H9 (cell line): ENCODE data around the gene GALNT17. TPM values are rescaled to one million over a fixed set of nuclear protein-coding genes. Genes with fewer than 3 reads are reported as not detected.
A peak's percentile ranks its signal among the peaks of the same experiment; 100 is the strongest.

Experiments used
- DNase-seq: peaks from one replicate; pipeline ENCODE4 v3.0.0-alpha.2; 2017
- H2AFZ ChIP-seq: one replicate; pipeline ENCODE4 v1.6.1; 2013; ENCODE audit warnings: mild to moderate bottlenecking, low read length, control low read depth, moderate library complexity
- H2AK5ac ChIP-seq: 2 replicates; pipeline ENCODE4 v1.6.1; 2013; ENCODE audit warnings: low read length, control low read depth, mixed read lengths; ENCODE audit not compliant: insufficient read length
- H2BK120ac ChIP-seq: one replicate; pipeline ENCODE4 v1.6.1; 2013; ENCODE audit warnings: low read depth, mild to moderate bottlenecking, low read length, control low read depth, inconsistent platforms; ENCODE audit not compliant: poor library complexity, severe bottlenecking
- H2BK12ac ChIP-seq: 2 replicates; pipeline ENCODE4 v1.6.1; 2013; ENCODE audit warnings: low read length, control low read depth, mixed read lengths, low read depth; ENCODE audit not compliant: insufficient read length
- H2BK15ac ChIP-seq: 2 replicates; pipeline ENCODE4 v1.6.1; 2013; ENCODE audit warnings: low read depth, low read length, control low read depth
- H2BK20ac ChIP-seq: one replicate; pipeline ENCODE4 v1.6.1; 2013; ENCODE audit warnings: low read depth, mild to moderate bottlenecking, low read length, control low read depth, inconsistent platforms; ENCODE audit not compliant: poor library complexity, severe bottlenecking
- H2BK5ac ChIP-seq: 2 replicates; pipeline ENCODE4 v1.6.1; 2013; ENCODE audit warnings: low read length, control low read depth, mixed read lengths; ENCODE audit not compliant: insufficient read length
- H3K14ac ChIP-seq: 2 replicates; pipeline ENCODE4 v1.6.1; 2013; ENCODE audit warnings: low read length, control low read depth; ENCODE audit not compliant: insufficient read depth
- H3K18ac ChIP-seq: 2 replicates; pipeline ENCODE4 v1.6.1; 2013; ENCODE audit warnings: low read depth, mild to moderate bottlenecking, mixed read lengths, low read length, control low read depth; ENCODE audit not compliant: insufficient read length
- H3K23ac ChIP-seq: 2 replicates; pipeline ENCODE4 v1.6.1; 2013; ENCODE audit warnings: low read length, control low read depth, mixed read lengths, low read depth; ENCODE audit not compliant: insufficient read length
- H3K23me2 ChIP-seq: 2 replicates; pipeline ENCODE4 v1.6.1; 2013; ENCODE audit warnings: low read depth, mild to moderate bottlenecking, mixed read lengths, low read length, control low read depth; ENCODE audit not compliant: insufficient read length, poor library complexity, severe bottlenecking
- H3K27ac ChIP-seq: 2 replicates; pipeline ENCODE4 v1.5.1; 2013; ENCODE audit warnings: low read length, control low read depth, mixed read lengths, low read depth; ENCODE audit not compliant: insufficient read length
- H3K27me3 ChIP-seq: 2 replicates; pipeline ENCODE4 v1.6.1; 2013; ENCODE audit warnings: low read length, control low read depth, inconsistent platforms; ENCODE audit not compliant: insufficient read depth
- H3K4ac ChIP-seq: 2 replicates; pipeline ENCODE4 v1.6.1; 2013; ENCODE audit warnings: low read depth, mild to moderate bottlenecking, control low read depth, inconsistent platforms, low read length, moderate library complexity
- H3K4me1 ChIP-seq: 2 replicates; pipeline ENCODE4 v1.6.1; 2013; ENCODE audit warnings: low read length, control low read depth, inconsistent platforms; ENCODE audit not compliant: insufficient read depth
- H3K4me2 ChIP-seq: 2 replicates; pipeline ENCODE4 v1.6.1; 2013; ENCODE audit warnings: low read length, control low read depth, mixed read lengths; ENCODE audit not compliant: insufficient read length, insufficient read depth
- H3K56ac ChIP-seq: 2 replicates; pipeline ENCODE4 v1.6.1; 2013; ENCODE audit warnings: low read depth, mild to moderate bottlenecking, mixed read lengths, low read length, control low read depth; ENCODE audit not compliant: insufficient read length
- H3K79me1 ChIP-seq: 2 replicates; pipeline ENCODE4 v1.6.1; 2013; ENCODE audit warnings: low read depth, mild to moderate bottlenecking, moderate library complexity, low read length, control low read depth, inconsistent platforms; ENCODE audit not compliant: insufficient read depth, poor library complexity, severe bottlenecking
- H3K79me2 ChIP-seq: 2 replicates; pipeline ENCODE4 v1.6.1; 2013; ENCODE audit warnings: low read length, control low read depth, inconsistent platforms; ENCODE audit not compliant: insufficient read depth
- H3K9ac ChIP-seq: 2 replicates; pipeline ENCODE4 v1.6.1; 2013; ENCODE audit warnings: low read length, control low read depth, mixed read lengths; ENCODE audit not compliant: insufficient read length; ENCODE audit errors: extremely low read depth
- H3K9me3 ChIP-seq: one replicate; pipeline ENCODE4 v1.6.1; 2013; ENCODE audit warnings: low read depth, low read length, inconsistent platforms; ENCODE audit not compliant: control insufficient read depth
- H3T11ph ChIP-seq: one replicate; pipeline ENCODE4 v1.6.1; 2013; ENCODE audit warnings: mild to moderate bottlenecking, low read length, control low read depth, inconsistent platforms
- H4K20me1 ChIP-seq: one replicate; pipeline ENCODE4 v1.6.1; 2013; ENCODE audit not compliant: control insufficient read depth, insufficient read length, insufficient read depth
- H4K5ac ChIP-seq: 2 replicates; pipeline ENCODE4 v1.6.1; 2013; ENCODE audit warnings: low read depth, mild to moderate bottlenecking, mixed read lengths, low read length, control low read depth; ENCODE audit not compliant: insufficient read length
- H4K8ac ChIP-seq: replicated peaks from 2 replicates; pipeline ENCODE4 v1.6.1; 2013; ENCODE audit warnings: low read length, control low read depth, mixed read lengths, low read depth; ENCODE audit not compliant: insufficient read length
- H4K91ac ChIP-seq: 2 replicates; pipeline ENCODE4 v1.6.1; 2013; ENCODE audit warnings: low read depth, mild to moderate bottlenecking, moderate library complexity, mixed read lengths, low read length, control low read depth; ENCODE audit not compliant: insufficient read length
- H3K27ac Mint-ChIP-seq, 3 experiments: 2 replicates in 2 of 3; 3 replicates in 1 of 3; pipeline ENCODE4 v1.8.0; 2020 to 2021; ENCODE audit warnings: mixed read lengths in 3 of 3, mild to moderate bottlenecking in 1 of 3, moderate library complexity in 1 of 3
- H3K27me3 Mint-ChIP-seq: 2 replicates; pipeline ENCODE4 v1.8.0; 2021; ENCODE audit warnings: low read depth, mild to moderate bottlenecking, moderate library complexity, mixed read lengths
- H3K36me3 Mint-ChIP-seq, 3 experiments: 2 replicates in 2 of 3; 3 replicates in 1 of 3; pipeline ENCODE4 v1.8.0; 2020 to 2021; ENCODE audit warnings: low read depth in 3 of 3, mixed read lengths in 3 of 3; ENCODE audit not compliant: insufficient read depth in 1 of 3
- H3K4me1 Mint-ChIP-seq, 2 experiments: 2 replicates each; pipeline ENCODE4 v1.8.0; 2020; ENCODE audit warnings: mixed read lengths in 2 of 2
- H3K4me3 Mint-ChIP-seq, 2 experiments: 2 replicates in 1 of 2; 3 replicates in 1 of 2; pipeline ENCODE4 v1.8.0; 2020 to 2021; ENCODE audit warnings: mild to moderate bottlenecking in 2 of 2, mixed read lengths in 2 of 2, moderate library complexity in 1 of 2
- H3K9me3 Mint-ChIP-seq, 2 experiments: 2 replicates in 1 of 2; 3 replicates in 1 of 2; pipeline ENCODE4 v1.8.0; 2020; ENCODE audit warnings: mild to moderate bottlenecking in 2 of 2, mixed read lengths in 2 of 2, moderate library complexity in 1 of 2
- WGBS: extraction: QIAGEN DNeasy Blood & Tissue Kit; methylation state at CpG from one replicate; pipeline ENCODE4 v1.1.7; 2013; ENCODE audit warnings: missing lambda C conversion rate, low lambda C conversion rate, mixed read lengths; ENCODE audit not compliant: insufficient read length; ENCODE audit errors: extremely low coverage; 5-methylcytosine and 5-hydroxymethylcytosine counted together
- total RNA-seq: library from RNA; stranded (reverse); gene quantifications from 2 replicates; pipeline ENCODE4 v1.2.1, GENCODE V29; 2021
- TF ChIP-seq, protein P1 (sequence below): fragments of 200-600 bp; sonication (generic); conservative IDR thresholded peaks from 3 replicates; pipeline ENCODE4 v1.8.0; 2021; ENCODE audit warnings: antibody characterized with exemption, mild to moderate bottlenecking

Gene GALNT17
- total RNA-seq, 1 experiment from 2014 or later, result 43.2 TPM

DNA sequence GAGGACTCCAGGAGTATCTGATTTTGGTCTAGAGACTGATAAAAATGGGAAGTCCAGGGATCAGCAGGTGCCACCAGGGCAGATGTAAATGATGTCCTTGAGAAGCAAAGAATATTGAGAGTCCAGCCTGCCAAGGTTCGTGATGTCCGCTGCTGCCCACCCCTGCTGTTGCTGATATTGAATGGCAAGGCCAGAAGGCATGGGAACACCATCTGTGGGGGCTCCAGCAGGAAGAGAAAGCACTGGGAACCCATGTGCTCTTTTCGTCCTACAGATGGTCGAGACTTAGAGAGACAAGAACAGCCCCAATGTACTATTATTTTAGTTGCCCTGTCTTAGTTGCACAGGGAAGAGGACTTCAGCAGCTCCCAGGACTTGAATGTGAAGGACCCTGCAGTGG is 363.9 kb downstream of the GALNT17 start:
- Histone ChIP-seq H2BK12ac (no peak overlapping the region), H3K4me1 (peaks cover 7% of the 10 kb centered on the region; the same call in 1 of the 2 replicates), H4K91ac (no peak overlapping the region), H3K4me2 (no peak overlapping the region), H3K23me2 (no peaks in the 10 kb centered on the region), H4K20me1 (no peaks in the 10 kb centered on the region), H2BK20ac (no peak overlapping the region), H3K14ac (no peak overlapping the region), H2AK5ac (no peak overlapping the region), H3K23ac (no peak overlapping the region), H2BK5ac (no peak overlapping the region), H3K79me2 (no peaks in the 10 kb centered on the region), H2BK120ac (no peak overlapping the region), H3T11ph (no peak overlapping the region), H3K56ac (no peak overlapping the region), H3K18ac (no peak overlapping the region), H3K9ac (no peak overlapping the region), H3K4ac (no peak overlapping the region), H4K5ac (no peak overlapping the region), H2BK15ac (no peak overlapping the region), H3K9me3 (no peaks in the 10 kb centered on the region), H3K27me3 (no peaks in the 10 kb centered on the region), H3K27ac (no peak overlapping the region), H2AFZ (no peak overlapping the region), H4K8ac (no peak overlapping the region), H3K79me1 (no peaks in the 10 kb centered on the region)
- TF ChIP-seq, protein P1, sequence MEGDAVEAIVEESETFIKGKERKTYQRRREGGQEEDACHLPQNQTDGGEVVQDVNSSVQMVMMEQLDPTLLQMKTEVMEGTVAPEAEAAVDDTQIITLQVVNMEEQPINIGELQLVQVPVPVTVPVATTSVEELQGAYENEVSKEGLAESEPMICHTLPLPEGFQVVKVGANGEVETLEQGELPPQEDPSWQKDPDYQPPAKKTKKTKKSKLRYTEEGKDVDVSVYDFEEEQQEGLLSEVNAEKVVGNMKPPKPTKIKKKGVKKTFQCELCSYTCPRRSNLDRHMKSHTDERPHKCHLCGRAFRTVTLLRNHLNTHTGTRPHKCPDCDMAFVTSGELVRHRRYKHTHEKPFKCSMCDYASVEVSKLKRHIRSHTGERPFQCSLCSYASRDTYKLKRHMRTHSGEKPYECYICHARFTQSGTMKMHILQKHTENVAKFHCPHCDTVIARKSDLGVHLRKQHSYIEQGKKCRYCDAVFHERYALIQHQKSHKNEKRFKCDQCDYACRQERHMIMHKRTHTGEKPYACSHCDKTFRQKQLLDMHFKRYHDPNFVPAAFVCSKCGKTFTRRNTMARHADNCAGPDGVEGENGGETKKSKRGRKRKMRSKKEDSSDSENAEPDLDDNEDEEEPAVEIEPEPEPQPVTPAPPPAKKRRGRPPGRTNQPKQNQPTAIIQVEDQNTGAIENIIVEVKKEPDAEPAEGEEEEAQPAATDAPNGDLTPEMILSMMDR, result no peak
- no peak for DNase-seq
- H3K36me3 Mint-ChIP-seq, result peaks cover 8 to 33% (median 8%) of the 10 kb centered on the region in 3 experiments; a peak in 6 of 7 replicates
- WGBS, result no CpG with 5 or more reads among the region's 4 CpGs
- peak overlapping the region in 2 of 3 experiments; percentile 52 to 82; a peak in 3 of 7 replicates for H3K27ac Mint-ChIP-seq
- H3K4me3 Mint-ChIP-seq, result no peak overlapping the region
- H3K4me1 Mint-ChIP-seq, result peaks cover 29 to 31% of the 10 kb centered on the region in 2 experiments
- no peaks in the 10 kb centered on the region for H3K9me3 Mint-ChIP-seq
- no peaks in the 10 kb centered on the region for H3K27me3 Mint-ChIP-seq
